ENCODE measurements around the gene DAB2IP.
"Not testable (repeated sequence)": the region's sequence is repeated elsewhere in the genome, so short reads cannot be mapped to it uniquely, and the experiment has no call there.

DAB2IP gene

DNA sequence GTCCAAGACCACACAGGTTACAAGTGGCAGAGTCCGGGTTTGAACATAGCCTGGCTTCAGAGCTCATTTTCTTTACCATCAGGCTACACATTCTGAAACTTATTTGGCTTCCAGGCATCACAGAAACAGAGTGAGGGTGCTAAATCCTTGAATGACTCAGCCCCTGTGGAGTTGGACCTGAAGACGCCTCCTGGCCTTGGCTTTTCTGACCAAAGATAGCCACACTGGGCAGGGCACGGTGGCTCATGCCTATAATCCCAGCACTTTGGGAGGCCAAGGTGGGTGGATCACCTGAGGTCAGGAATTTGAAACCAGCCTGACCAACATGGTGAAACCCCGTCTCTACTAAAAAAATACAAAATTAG lies 90.5 kb downstream of the DAB2IP start:
- DNase-seq (ENCODE audit: low read depth in 2 of 3, low spot score in 1 of 3): not testable (repeated sequence)

DNA sequence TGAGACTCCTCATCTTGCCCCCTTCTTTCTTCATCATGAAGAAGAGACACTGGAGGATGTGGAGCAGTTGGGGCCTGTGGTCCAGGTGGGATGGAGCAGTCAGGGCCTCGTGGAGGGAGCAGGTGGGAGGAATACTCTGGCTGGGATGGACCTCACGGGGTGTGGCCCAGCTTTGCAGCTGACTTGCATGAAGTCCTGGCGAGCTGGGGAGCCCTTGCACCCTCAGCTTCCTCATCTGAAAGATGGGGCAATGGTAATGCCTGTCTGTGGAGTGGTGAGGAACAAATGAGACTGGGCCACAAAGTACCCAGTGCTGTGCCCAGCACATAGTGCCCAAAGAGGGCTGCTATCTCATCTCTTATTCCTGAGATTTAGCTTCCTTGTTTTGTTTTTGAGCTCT lies 91.5 kb downstream of the DAB2IP start:
- no peak for DNase-seq (ENCODE audit: low read depth in 2 of 3, low spot score in 1 of 3)

DNA sequence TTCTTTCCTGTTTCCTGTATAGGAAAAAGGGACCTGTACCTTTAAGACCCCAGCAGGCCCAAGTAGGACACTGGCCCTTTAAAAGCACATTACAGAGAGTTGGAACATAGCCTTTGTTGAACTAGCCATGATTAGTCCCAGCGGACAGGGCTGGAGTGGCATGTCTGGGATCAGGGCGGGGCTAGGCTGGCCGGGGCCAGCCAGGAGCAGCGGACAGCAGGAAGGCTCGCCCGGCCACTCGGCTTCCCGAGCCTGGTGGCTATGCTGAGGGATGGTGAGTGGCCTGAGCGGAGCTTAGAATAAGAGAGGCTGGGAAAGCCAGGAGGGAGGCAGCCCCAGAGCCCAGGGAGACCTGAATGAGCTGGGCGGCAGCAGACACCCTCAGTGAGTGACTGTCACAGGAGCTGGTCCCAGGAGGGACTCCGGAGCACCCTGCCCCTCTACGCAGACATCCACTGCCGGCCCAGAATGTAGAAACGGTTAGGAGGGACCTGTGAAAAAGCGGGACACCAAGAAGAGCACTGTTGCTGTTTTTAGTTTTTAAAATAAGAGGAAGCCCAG lies 92.1 kb downstream of the DAB2IP start:
- DNase-seq (ENCODE audit: low read depth in 2 of 3, low spot score in 1 of 3): no peak

DNA sequence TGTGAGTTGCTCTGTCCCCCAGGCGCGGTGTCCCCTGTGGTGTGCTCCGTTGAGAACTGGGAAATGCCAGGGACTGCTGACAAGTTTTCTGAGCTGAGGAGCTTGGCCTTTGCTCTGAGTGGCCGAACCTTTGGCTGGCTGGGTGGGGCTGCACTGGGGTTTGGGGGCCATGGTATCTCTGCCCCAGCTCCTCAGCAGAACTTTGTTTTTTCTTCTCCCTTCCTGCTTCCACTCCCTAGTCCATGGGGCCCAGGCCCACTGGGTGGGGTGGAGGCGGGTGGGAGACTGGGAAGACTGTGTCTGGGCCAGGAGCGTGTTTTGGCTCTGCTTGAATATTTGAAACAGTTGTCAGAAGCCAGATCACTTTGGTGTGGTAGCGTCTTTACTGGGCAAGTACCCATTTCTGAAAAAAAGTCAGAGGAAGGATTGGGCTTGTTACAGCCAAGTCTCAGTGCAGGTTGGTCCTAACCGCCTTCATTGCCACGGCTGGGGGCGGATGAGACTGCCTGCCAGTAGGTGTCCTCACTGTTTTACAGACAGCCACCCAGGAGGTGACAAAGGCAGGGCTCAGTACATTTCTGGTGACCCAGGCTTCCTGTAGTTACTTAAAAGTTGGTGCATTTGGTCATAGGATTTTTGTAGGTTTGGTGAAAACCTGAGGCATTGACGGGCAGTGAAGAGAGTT lies 92.7 kb downstream of the DAB2IP start:
- peak in 2 of 3 donors; percentile 3 to 4 for DNase-seq (ENCODE audit: low read depth in 2 of 3, low spot score in 1 of 3)

DNA sequence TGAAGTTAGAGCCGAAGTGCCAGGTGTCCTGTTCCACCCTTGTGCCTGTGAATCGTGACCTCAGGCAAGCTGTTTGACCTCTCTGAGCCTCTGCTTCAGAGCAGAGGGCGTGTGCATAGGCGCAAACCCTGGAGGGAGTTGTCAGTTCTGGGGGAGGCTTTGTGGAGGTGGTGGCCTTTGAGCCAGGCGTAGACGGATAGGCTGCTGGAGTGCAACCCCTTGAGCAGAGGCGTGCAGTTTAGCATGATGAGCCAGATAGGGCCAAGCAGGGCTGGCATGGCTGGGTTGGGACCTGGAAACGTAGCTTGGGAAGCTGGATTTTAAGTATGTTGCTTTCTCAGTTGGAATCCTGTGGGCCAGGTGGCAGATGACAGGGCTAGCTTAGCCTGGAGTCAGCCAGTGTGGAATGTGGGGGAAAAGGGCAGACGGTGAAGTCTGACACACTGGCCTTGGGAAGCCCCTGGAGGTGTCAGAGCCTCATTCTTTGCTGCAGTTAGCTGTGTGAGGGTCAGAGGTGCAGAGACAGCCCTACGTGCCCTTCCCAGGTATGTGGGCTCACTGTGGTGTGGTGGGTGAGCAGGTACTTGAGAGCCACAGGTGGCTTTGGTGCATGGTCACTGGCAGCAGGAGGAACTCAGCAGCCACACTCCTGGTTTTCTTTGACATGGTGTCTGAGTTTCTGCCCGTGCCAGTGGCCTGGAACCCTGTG lies 93.4 kb downstream of the DAB2IP start:
- DNase-seq (ENCODE audit: low read depth in 2 of 3, low spot score in 1 of 3): no peak

DNA sequence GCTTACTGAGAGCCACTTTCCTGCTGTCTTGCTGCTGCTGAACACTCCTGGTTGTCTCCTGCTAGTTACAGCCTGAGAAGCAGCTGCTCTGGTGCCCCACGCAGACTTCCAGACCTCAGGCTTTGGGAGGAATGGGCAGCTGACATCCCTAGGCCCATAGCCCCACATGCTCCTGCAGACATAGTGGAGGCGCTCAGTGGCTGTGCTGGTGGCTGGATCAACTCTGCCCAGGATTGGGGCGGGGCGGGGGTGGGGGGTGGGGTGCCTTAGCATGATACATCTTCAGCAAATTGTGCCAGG lies 93.9 kb downstream of the DAB2IP start:
- no peak for DNase-seq (ENCODE audit: low read depth in 2 of 3, low spot score in 1 of 3)

DNA sequence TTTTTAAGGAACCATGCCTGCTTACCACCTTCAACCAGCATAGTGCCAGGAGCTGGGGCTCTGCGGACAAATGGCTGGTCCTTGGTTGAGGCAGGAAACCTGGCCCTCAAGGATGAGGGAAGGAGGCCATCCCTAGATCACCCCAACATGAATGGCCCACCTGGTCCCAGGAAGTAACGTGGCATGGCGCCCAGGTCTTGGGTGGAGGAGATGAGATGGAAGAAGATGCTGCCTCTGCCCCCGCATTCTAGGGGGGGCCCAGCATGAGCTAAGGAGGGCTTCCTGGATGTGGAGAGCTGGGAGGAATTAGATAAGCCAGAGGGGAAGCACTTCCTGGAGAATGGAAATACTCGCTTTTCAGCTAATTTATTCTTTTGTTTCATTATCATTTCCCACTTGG lies 95.0 kb downstream of the DAB2IP start:
- no peak for DNase-seq (ENCODE audit: low read depth in 2 of 3, low spot score in 1 of 3)

DNA sequence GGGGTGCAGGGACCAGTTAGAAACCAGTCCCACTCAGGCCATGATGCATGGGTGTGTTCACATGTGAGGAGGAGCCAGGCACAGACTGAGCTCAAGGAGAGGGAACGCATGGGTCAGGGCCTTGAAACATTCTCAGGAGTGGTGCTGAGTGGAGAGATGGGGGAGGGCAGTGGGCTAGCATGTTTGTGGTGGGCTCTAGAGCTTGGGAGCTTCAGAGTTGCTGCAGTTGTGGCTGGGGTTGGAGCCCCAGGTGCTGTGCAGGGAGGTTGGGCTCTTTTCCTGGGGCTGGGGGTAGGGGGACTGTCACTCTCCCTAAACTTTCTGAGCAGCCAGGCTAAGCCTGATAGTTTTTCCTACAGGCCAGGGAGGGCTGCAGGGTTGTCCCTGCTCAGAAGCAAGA lies 95.4 kb downstream of the DAB2IP start:
- DNase-seq (ENCODE audit: low read depth in 2 of 3, low spot score in 1 of 3): no peak

DNA sequence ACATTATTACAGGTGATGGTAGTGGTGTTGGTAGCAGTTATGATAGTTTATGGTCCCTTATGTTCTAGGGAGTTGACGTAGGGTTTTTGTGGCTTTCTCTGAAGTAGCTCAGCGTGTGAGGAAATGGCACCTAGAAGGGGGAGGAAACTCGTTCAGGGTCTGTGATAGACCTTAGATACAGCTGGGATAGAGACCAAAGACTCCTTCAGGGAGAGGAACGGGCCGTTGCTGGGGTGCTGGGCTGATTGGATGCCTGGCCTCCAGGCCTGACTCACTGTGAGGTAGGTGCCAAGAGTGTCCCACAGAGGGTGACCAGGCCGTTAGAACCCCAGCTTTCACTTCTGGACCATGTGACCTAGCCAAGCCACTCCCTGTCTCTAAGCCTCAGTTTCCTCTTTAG lies 96.6 kb downstream of the DAB2IP start:
- DNase-seq (ENCODE audit: low read depth in 2 of 3, low spot score in 1 of 3): no peak

DNA sequence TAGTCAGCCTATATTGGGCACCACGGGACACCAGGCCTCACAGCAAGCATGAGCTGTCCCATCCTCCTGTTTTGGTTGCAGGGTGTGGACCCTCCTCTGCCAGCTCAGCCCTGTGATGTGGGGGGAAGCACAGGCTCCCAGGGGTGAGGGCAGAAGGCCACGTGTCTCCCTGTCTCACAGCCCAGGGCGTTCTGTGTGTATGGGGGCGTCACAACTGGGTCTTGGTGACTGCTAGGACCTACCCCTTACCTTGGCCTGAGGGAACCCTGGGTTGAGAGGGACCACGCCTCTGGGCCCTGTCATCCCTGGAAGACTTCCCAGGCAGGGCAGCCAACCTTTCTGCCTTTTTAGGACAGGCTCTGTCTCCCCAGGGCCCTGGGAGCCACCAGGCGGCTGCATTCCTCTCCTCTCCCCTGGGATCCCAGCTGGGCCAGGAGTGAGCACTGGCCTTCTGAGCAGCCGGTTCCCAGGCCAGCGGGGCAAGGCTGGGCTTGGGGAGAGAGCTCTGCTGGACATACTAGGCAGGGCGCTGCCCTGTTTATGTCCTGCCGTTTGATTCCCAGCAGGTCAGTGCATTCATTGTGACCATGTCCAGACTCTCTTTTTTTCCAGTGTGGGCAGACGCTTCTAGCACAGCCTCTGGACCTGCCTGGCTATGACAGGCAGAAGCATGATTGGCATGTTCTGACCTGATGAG lies 97.4 kb downstream of the DAB2IP start:
- no peak for DNase-seq (ENCODE audit: low read depth in 2 of 3, low spot score in 1 of 3)

DNA sequence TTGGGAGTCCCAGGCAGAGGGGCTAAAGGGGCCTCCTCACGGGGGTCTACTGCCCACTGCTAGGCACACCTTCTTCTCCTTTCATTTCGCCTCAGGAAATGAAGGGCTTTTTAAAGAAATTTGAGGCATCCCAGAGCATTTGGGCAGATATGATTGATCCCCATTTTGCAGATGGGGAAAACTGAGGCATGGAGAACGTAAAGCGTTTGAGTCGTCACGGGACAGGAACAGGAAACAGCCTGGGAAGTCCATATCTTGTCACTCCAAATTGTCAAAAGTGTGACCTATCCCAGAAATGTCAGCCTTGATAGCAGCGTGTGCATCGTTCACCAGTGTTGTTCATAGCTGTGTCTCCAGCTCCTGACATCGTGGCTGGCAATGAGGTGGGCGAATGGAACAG lies 98.2 kb downstream of the DAB2IP start:
- no peak for DNase-seq (ENCODE audit: low read depth in 2 of 3, low spot score in 1 of 3)

DNA sequence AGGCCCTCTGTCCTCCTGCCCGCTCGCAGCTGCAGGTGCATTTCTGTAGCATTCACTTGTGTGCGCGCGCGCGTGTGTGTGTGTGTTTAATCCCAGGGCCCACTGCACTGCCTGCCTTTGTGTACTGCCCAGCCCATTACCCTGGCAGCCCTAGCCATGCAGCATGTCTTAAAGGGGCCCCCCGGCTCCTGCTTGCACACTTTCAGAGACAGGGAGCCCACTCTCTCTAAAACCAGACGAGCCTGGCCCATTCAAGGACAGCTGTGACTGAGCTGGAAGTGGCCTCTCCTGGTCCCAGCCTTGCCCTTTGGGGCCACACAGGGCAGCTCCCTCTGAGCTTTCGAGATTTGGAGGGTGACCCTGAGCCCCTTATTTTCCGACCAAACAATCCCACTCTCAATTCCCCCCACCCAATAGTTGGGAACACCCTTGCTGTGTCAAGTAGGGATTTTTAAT lies 98.9 kb downstream of the DAB2IP start:
- no peak for DNase-seq (ENCODE audit: low read depth in 2 of 3, low spot score in 1 of 3)

DNA sequence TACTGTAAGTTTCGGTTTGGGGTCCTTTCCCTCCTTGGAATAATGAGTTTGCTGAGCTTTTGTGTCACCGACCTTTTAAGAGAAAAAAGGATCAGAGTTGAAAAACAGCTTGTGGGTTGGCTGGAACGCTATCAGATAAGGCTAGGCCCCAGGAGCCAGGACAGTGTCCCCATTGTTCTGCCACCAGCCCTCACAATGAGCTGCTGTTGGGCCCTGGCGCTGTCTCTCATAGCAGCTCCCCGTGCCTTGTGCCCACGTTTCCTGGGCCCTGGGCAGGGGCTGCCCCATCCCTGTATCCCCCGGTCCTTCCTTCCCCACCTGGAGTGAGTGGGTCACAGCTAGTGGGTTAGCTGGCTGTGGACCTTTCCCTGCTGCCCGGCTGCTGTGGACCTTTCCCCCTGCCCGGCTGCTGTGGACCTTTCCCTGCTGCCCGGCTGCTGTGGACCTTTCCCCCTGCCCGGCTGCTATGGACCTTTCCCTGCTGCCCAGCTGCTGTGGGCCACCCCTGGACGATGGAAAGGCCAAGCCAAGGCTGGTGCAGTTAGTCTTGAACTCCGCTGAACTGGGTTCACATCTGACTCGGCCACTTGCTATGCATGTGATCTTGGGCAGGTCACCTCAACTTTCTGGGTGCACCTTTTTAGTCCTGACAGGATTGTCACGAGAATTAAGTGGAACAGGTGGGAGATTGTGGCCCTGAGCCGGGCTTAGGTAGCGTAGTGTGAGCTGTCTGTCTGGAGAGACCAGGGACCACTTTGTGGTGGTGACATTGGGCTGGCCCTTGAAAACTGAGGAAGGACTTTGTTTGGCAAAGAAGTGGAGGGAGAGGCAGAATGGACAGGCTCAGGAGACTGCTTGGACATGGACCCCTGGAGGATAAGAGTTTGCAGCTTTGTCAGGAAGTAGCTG lies 99.5 kb downstream of the DAB2IP start:
- DNase-seq (ENCODE audit: low read depth in 2 of 3, low spot score in 1 of 3): no peak

DNA sequence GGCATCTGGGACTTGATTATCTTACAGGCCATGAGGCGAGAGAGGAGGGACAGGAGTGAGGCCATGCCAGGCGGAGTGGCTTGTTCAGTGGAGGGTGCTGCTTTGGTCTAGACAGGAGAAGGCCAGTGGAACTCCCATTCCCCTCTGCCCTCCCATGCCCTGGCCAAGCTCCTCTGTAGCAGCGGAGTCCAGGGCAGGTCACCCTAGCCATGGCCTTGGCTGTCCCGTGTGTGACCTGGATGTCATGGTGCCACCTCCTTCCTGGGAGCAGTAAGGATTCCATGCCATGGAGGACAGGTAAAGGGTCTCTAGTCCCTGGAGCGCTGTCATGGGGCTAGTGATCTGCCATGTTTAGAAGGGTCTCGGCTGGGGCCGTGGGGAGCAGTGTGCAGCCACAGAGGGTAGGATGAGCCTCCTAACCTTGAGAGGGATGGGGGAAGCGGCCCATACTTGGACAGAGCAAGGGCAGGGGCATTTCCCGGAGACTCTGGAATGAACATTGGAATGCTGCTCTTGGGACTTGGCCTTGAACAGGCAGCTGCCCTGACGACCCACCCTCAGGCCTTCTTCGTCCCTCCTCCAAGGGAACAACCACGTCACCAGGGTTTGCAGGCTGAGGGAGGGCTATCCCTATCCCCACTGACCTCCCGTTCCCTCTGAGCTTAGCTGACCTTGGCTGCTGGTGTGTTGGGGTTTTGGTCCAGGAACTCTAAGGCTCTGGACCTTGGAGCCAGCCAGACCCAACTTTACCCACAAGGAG lies 100.4 kb downstream of the DAB2IP start:
- no peak for DNase-seq (ENCODE audit: low read depth in 2 of 3, low spot score in 1 of 3)

DNA sequence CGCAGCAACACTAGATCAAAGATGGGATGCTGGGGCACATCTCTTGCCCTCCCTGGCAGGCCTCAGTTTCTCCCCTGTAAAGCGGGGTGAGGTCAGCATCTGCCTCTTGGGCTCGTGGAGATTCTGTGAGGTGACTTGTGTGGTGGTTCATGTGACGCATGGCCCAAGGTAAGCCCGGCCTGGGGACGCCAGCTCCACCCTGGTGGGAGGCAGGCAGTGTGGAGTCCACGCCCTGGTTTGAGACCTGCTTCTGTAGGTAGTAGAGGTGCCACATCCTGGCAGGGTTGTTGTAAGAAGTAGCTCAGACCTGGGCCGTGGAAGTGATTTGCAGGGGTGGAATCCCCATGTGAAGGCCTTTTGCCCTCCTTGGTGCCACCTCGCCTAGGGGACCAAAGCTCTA lies 101.5 kb downstream of the DAB2IP start:
- no peak for DNase-seq (ENCODE audit: low read depth in 2 of 3, low spot score in 1 of 3)

DNA sequence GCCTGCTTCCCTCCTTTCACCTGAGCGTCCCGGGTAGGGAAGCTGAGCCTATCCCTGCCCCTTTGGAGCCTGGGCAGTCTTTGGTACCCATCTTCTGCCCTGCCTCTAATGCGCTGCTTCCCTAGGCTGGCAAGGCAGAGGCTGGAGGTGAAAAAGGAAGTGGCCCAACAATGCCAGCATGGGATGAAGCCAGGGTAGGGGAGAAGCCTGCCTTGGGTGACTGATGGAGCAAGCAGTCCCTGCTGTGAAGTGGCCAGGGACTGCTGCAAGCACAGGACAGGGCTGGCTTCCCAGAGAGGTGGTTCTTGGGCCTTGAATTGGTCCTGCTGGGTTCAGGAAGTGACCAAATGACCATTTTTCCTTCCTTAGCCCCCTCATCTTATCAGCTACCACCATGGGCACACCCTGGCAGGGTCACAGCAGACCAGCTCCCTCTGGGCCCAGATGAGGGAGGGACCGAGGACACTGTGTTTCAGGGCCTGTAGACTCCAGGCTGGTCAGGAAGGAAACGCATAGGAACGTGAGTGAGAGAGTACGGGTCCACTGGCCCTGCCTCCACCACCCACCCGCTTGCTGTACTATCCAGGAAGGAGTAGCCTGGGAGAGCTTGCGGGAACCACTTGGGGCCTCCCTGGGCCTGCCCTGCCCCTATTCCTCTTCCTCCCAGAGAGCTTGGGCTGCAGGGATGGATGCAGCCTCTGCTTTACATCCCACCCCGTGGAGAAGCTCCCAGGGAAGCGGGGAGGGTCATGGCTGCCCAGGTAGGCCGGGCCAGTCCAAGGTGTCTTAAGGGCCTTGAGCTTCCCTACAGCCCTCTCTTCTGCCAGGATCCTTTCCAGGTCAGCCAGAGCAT lies 102.6 kb downstream of the DAB2IP start:
- DNase-seq (ENCODE audit: low read depth in 2 of 3, low spot score in 1 of 3): no peak

DNA sequence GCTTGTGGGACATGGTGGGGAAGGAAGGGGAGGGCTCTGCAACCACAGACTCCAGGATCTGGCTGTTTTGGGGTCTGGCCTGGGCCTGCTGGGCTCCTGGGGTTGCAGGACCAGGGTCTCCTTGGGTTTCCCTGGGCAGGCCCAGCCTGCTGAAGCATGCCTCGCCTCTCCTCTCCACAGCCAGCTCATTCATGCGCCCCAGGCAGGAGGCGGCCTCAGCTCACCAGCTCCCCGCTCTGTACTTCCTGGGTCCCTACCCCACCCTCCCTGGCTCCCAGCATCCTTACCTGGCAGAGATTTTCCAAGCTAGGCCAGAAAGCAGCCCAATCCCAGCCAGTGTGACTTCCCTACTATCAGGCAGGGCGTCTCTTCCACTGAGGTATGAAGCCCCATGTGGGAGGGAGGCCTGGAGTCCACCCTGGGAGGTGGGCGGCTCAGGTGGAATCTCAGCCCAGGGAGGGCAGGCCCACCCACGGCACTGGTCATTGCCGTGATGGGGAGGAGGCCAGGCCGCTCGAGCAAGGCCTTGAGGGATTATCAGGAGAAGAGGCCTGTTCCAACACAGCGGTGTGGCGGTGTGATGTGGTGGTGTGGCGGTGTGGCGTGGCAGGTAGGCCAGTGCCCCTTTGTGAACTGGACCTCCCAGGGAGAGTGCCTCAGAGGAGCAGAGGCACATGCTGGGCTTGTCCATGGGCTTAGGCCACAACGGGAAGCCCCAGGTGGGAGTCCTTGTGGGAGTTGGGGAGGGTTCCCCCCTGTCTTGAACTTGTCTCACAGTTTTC lies 103.4 kb downstream of the DAB2IP start:
- DNase-seq (ENCODE audit: low read depth in 2 of 3, low spot score in 1 of 3): no peak

DNA sequence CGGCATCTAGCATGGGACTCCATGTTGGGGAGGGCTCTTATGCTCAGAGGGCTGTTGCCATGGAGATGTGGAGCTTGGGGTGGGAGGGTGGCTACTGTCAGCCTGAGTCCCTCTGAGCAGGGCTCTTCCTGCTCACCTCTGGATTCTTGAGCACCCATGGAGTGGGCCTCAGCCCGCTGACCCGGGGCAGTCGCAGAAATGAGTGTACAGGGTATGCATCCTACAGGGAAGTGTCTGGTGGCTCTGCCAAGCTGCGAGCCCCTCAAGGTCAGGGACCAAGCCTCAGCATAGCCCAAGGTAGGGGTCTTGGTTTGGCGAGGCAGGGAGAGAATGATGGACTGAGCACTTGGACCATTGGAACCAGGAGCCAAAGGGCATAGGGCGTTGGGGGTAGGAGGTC lies 104.1 kb downstream of the DAB2IP start:
- DNase-seq (ENCODE audit: low read depth in 2 of 3, low spot score in 1 of 3): no peak

Measured in stimulated activated CD4-positive, alpha-beta T cell treated with anti-CD3 and anti-CD28 coated beads, Interleukin-12 subunit alpha, Interleukin-12 subunit beta, amount 100 ng/mL, for 48 hours (primary cell).